GM21619 (cell line): Measurements from ENCODE around the gene PSME1.

Experiments used
- ATAC-seq: cut with Tn5 transposase; IDR thresholded peaks from one replicate; pipeline ENCODE4 v1.9.1; 2021; ENCODE audit not compliant: unreplicated experiment

PSME1 gene

GRCh38 chr14:24186831-24187538 is 51.0 kb downstream of the PSME1 start:
- ATAC-seq = no peak

GRCh38 chr14:24187539-24187915 is 51.5 kb downstream of the PSME1 start:
- ATAC-seq = no peak
